HG02642 (cell line): ENCODE results near the gene ENO3.

Experiments used
- ATAC-seq: cut with Tn5 transposase; IDR thresholded peaks from one replicate; pipeline ENCODE4 v1.9.1; 2021; ENCODE audit warnings: mild to moderate bottlenecking; ENCODE audit not compliant: unreplicated experiment, poor library complexity

Gene ENO3

GRCh38 chr17:5002121-5002788 is 51.3 kb downstream of the ENO3 start:
- ATAC-seq = no peak

- ATAC-seq = no peak
Measured at GRCh38 chr17:5003214-5003867, 52.4 kb downstream of the ENO3 start.
